Measurements from ENCODE around the gene NUP107.

The NUP107 gene

DNA sequence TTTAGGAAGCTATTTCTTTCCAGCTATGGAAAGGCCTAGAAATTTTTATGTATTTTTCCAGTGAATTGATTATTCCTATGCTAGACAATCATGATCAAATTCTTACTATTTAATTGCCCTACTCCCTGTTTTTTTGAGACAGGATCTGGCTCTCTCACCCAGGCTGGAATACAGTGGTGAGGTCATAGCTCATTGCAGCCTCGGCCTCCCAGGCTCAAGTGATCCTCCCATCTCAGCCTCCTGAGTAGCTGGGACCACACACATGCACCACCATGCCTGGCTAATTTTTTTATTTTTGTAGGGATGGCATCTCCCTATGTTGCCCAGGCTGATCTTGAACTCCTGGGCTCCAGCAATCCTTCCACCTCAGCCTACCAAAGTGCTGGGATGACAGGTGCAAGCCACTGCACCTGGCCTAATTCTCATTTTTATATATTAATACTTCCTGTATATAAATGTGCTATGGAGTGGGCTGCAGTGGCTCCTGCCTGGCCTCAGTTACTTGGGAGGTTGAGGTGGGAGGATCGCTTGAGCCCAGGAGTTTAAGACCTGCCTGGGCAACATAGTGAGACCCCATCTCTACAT, 105.2 kb downstream of the NUP107 start:
- Histone ChIP-seq H3K27me3 (ENCODE audit: insufficient read depth, low read length) (no peaks in the 10 kb centered on the region), H3K36me3 (ENCODE audit: insufficient read depth, low read depth, low read length) (no peaks in the 10 kb centered on the region), H3K27ac (ENCODE audit: low read length) (no peak overlapping the region), H3K9me3 (ENCODE audit: insufficient read depth, low read depth, low read length) (no peaks in the 10 kb centered on the region), H3K9ac (ENCODE audit: low read depth, low read length) (no peak overlapping the region), H3K4me3 (ENCODE audit: low read length) (no peak overlapping the region), H3K4me1 (ENCODE audit: insufficient read depth, low read length) (no peaks in the 10 kb centered on the region)

DNA sequence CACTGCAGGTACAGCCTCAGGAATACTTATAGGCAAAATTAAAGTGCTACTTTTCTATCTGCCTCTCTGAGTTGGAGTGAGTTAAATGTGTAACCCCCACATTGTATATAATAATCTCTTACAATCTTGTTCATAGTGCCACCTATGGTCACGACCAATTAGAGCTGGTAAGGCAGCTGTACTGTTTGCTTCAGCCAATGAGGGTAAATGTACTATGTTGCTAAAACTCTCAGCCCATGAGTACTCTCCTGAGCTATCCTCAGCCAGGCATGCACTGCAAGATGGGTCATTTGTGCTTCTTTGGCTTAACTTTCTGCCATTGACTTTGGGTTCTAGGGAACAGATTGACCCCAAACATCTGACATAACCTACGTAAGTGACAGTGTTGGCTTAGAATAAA, 106.2 kb downstream of the NUP107 start:
- no peaks in the 10 kb centered on the region for H3K27me3 ChIP-seq (ENCODE audit: insufficient read depth, low read length)
- no peaks in the 10 kb centered on the region for H3K4me1 ChIP-seq (ENCODE audit: insufficient read depth, low read length)
- no peak overlapping the region for H3K9ac ChIP-seq (ENCODE audit: low read depth, low read length)
- H3K27ac ChIP-seq (ENCODE audit: low read length), result no peak overlapping the region
- no peaks in the 10 kb centered on the region for H3K36me3 ChIP-seq (ENCODE audit: insufficient read depth, low read depth, low read length)
- no peak overlapping the region for H3K4me3 ChIP-seq (ENCODE audit: low read length)
- H3K9me3 ChIP-seq (ENCODE audit: insufficient read depth, low read depth, low read length), result no peaks in the 10 kb centered on the region

- H3K4me1 ChIP-seq (ENCODE audit: insufficient read depth, low read length), result no peaks in the 10 kb centered on the region
- no peaks in the 10 kb centered on the region for H3K36me3 ChIP-seq (ENCODE audit: insufficient read depth, low read depth, low read length)
- no peak overlapping the region for H3K4me3 ChIP-seq (ENCODE audit: low read length)
- no peak overlapping the region for H3K9ac ChIP-seq (ENCODE audit: low read depth, low read length)
- H3K9me3 ChIP-seq (ENCODE audit: insufficient read depth, low read depth, low read length), result no peaks in the 10 kb centered on the region
- no peaks in the 10 kb centered on the region for H3K27me3 ChIP-seq (ENCODE audit: insufficient read depth, low read length)
- H3K27ac ChIP-seq (ENCODE audit: low read length), result no peak overlapping the region
Observed at GRCh38 chr12:68793436-68793835, 106.7 kb downstream of the NUP107 start.

DNA sequence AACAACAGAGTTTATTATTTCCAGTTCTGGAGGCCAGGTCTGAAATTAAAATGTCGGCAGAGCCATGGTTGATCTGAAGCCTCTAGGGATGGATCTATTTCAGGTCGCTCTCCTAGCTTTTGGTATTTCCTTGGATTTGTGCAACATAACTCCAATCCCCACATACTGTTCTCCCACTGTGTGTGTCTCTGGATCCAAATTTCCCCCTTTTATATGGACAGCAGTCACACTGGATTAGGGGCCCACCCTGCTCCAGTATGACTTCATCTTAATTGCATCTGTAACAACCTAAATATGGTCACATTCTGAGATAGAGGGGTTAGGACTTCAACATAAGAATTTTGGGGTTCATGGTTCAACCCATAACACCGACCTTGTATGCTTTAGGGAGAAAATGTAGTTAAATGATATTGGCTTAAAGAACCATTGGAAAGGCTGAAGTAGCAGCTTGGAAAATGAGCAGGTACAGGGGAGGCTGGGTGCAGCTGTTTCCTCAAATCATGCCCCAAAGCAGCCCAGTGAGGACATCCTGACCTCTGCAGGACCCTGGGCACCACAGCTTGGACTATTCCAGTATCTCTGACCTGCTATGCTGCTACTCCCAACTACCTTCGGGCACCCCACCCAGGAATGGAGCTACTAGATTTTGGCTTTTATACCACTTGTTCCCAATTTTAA, 107.3 kb downstream of the NUP107 start:
- Histone ChIP-seq H3K4me1 (ENCODE audit: insufficient read depth, low read length) (no peaks in the 10 kb centered on the region), H3K27me3 (ENCODE audit: insufficient read depth, low read length) (no peaks in the 10 kb centered on the region), H3K9ac (ENCODE audit: low read depth, low read length) (no peak overlapping the region), H3K36me3 (ENCODE audit: insufficient read depth, low read depth, low read length) (no peaks in the 10 kb centered on the region), H3K27ac (ENCODE audit: low read length) (no peak overlapping the region), H3K4me3 (ENCODE audit: low read length) (no peak overlapping the region), H3K9me3 (ENCODE audit: insufficient read depth, low read depth, low read length) (no peaks in the 10 kb centered on the region)

GRCh38 chr12:68794653-68795251, 108.0 kb downstream of the NUP107 start:
- no peaks in the 10 kb centered on the region for H3K27me3 ChIP-seq (ENCODE audit: insufficient read depth, low read length)
- H3K9ac ChIP-seq (ENCODE audit: low read depth, low read length), result no peak overlapping the region
- H3K27ac ChIP-seq (ENCODE audit: low read length), result no peak overlapping the region
- H3K4me3 ChIP-seq (ENCODE audit: low read length), result no peak overlapping the region
- H3K4me1 ChIP-seq (ENCODE audit: insufficient read depth, low read length), result no peaks in the 10 kb centered on the region
- H3K9me3 ChIP-seq (ENCODE audit: insufficient read depth, low read depth, low read length), result no peaks in the 10 kb centered on the region
- H3K36me3 ChIP-seq (ENCODE audit: insufficient read depth, low read depth, low read length), result no peaks in the 10 kb centered on the region
